ENCODE data around the gene TCF7. TPM values are rescaled to one million over a fixed set of nuclear protein-coding genes. Genes with fewer than 3 reads are reported as not detected.

Gene TCF7
- total RNA-seq, 1 donor from 2014 or later, result 3.0 TPM

DNA sequence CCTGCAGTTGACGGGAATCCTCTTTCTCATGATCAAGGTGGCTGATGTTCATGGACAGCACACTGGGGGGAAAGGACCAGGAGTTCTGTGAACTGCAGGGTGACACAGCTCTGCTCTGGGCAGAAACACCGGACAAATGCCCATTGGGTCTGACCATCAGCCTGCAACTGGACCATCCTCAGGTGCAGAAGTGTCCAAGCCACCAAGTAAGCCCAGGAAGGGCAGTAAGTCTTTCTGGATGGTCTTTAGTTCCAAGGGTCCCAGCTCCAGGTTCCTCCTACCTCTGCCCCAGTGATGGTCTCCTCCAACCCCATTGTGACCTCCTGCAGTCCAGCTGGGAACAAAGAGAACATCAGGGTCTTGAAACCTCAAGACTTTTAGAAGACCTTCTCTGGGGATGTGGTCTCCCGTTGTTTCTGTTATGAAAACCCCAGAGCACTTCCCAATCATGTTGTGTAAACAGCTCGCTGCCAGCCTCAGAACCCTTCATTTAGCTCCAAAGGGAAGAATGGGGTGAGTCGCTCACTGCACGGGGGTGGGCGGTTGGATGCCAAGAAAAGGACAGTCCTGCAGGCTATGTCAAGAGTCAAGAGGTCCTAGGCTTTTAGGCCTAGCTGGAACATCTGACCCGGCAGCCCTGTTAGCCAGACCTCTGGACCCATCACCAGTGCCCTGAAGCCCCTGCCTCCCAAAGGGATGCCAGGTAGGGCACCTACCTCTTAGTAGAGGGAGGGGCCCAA is 41.8 kb upstream of the TCF7 start:
- Histone ChIP-seq H3K4me3 (no peak overlapping the region), H3K4me1 (peaks cover 8% of the 10 kb centered on the region), H3K27ac (replicated peaks) (no peak overlapping the region), H3K9me3 (replicated peaks) (no peaks in the 10 kb centered on the region), H3K36me3 (no peaks in the 10 kb centered on the region), H3K27me3 (ENCODE audit: low read depth) (peaks cover 30% of the 10 kb centered on the region)
- intact Hi-C loops (cut with micrococcal nuclease), result no loop called here
- TF ChIP-seq, protein P1, sequence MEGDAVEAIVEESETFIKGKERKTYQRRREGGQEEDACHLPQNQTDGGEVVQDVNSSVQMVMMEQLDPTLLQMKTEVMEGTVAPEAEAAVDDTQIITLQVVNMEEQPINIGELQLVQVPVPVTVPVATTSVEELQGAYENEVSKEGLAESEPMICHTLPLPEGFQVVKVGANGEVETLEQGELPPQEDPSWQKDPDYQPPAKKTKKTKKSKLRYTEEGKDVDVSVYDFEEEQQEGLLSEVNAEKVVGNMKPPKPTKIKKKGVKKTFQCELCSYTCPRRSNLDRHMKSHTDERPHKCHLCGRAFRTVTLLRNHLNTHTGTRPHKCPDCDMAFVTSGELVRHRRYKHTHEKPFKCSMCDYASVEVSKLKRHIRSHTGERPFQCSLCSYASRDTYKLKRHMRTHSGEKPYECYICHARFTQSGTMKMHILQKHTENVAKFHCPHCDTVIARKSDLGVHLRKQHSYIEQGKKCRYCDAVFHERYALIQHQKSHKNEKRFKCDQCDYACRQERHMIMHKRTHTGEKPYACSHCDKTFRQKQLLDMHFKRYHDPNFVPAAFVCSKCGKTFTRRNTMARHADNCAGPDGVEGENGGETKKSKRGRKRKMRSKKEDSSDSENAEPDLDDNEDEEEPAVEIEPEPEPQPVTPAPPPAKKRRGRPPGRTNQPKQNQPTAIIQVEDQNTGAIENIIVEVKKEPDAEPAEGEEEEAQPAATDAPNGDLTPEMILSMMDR (IDR thresholded peaks at IDR 0.05; ENCODE audit: borderline replicate concordance), result no peak
- DNase-seq, result no peak

DNA sequence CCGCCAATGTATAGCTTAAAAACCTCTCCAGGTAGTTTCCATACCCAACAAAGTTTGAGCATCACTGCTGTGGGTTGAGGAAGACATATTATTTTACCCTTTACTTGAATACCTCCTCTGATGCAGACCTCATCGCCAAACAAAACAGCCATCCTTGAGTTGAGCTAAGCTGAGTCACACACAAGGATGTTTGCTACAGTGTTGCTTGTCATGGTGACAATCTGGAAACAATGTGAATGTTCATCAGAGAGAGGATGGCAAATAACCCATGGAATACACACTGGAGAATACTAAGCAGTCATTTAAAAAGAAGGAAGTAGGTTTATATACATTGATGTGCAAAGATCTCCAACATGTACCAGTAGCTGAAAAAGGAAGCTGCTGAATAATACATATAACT is 41.1 kb upstream of the TCF7 start:
- intact Hi-C loops (cut with micrococcal nuclease), result no loop called here
- Histone ChIP-seq H3K27ac (replicated peaks) (no peak overlapping the region), H3K27me3 (ENCODE audit: low read depth) (peaks cover 30% of the 10 kb centered on the region), H3K4me3 (no peak overlapping the region), H3K4me1 (peaks cover 8% of the 10 kb centered on the region), H3K36me3 (no peaks in the 10 kb centered on the region), H3K9me3 (replicated peaks) (no peaks in the 10 kb centered on the region)
- TF ChIP-seq, protein P1 (IDR thresholded peaks at IDR 0.05; ENCODE audit: borderline replicate concordance), result no peak
- no peak for DNase-seq

- Histone ChIP-seq H3K4me1 (peaks cover 8% of the 10 kb centered on the region), H3K36me3 (no peaks in the 10 kb centered on the region), H3K27ac (replicated peaks) (no peak overlapping the region), H3K9me3 (replicated peaks) (no peaks in the 10 kb centered on the region), H3K27me3 (ENCODE audit: low read depth) (peaks cover 20% of the 10 kb centered on the region), H3K4me3 (no peak overlapping the region)
- intact Hi-C loops (cut with micrococcal nuclease), result no loop called here
- no peak for DNase-seq
- TF ChIP-seq, protein P1 (IDR thresholded peaks at IDR 0.05; ENCODE audit: borderline replicate concordance), result no peak
These were observed 39.4 kb upstream of the TCF7 start for GRCh38 chr5:134075102-134075501.

DNA sequence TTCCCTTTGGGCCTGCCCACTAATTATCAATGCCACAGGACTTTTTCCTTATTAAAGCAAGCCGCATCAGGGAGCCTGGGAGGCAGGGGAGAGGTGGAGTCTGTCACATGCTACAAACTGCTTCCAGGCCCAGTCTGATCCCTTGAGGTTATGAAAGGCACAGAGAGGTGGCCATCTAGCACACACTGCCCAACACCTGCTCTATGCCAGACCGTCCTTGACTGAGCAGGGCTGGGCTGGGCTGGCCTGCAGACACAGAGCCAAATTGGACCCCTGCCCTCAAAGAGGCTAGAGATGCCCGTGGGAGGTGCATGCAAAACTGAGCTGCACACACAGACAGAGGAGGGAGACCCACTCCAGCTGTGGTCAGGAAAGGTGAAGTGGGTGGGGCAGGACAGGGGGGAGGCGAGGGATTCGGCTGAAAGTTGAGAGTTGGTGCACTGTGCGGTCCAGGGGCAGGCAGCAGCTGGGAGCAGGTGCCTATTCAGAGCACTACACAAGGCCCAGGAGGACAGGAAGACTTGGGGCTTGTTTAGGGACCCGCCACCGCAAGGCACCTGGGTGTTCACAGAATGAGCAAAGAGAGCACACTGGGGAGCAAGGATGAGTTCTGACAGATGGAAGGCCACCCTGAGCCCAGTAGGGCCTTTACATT is 36.4 kb upstream of the TCF7 start:
- intact Hi-C loops (cut with micrococcal nuclease), result no loop called here
- TF ChIP-seq, protein P1 (IDR thresholded peaks at IDR 0.05; ENCODE audit: borderline replicate concordance), result no peak
- Histone ChIP-seq H3K36me3 (no peaks in the 10 kb centered on the region), H3K4me3 (no peak overlapping the region), H3K27ac (replicated peaks) (no peak overlapping the region), H3K9me3 (replicated peaks) (no peaks in the 10 kb centered on the region), H3K27me3 (ENCODE audit: low read depth) (no peaks in the 10 kb centered on the region), H3K4me1 (no peaks in the 10 kb centered on the region)
- DNase-seq, result no peak

- TF ChIP-seq, protein P1 (IDR thresholded peaks at IDR 0.05; ENCODE audit: borderline replicate concordance), result no peak
- H3K4me1 ChIP-seq, result no peaks in the 10 kb centered on the region
- H3K27ac ChIP-seq (replicated peaks), result no peak overlapping the region
- H3K9me3 ChIP-seq (replicated peaks), result no peaks in the 10 kb centered on the region
- H3K4me3 ChIP-seq, result no peak overlapping the region
- no peak for DNase-seq
- H3K36me3 ChIP-seq, result no peaks in the 10 kb centered on the region
- no peaks in the 10 kb centered on the region for H3K27me3 ChIP-seq (ENCODE audit: low read depth)
- intact Hi-C loops (cut with micrococcal nuclease), result no loop called here
These were observed 34.5 kb upstream of the TCF7 start for GRCh38 chr5:134079748-134080581.

Data from left ventricle myocardium inferior (tissue), 1 donor.